Bronchial epithelial cell (primary cell): ENCODE measurements around the gene VRK1. TPM values are rescaled to one million over a fixed set of nuclear protein-coding genes. Genes with fewer than 3 reads are reported as not detected.
"Not testable (repeated sequence)": the region's sequence is repeated elsewhere in the genome, so short reads cannot be mapped to it uniquely, and the experiment has no call there.

Experiments used
- DNase-seq: peaks from one replicate; pipeline ENCODE4 v3.0.0-alpha.2; 2010; ENCODE audit warnings: low read depth
- FAIRE-seq: peaks from 2 replicates; lab custom pipeline; 2011; peaks lifted over from hg19 to GRCh38; lab: Jason Lieb, UNC
- H3K27me3 ChIP-seq: 2 replicates; pipeline ENCODE4 v1.5.1; 2011; ENCODE audit warnings: low read length; ENCODE audit not compliant: control insufficient read depth, insufficient read depth
- H3K36me3 ChIP-seq: 2 replicates; pipeline ENCODE4 v1.5.1; 2011; ENCODE audit warnings: low read length; ENCODE audit not compliant: control insufficient read depth, insufficient read depth
- H3K4me3 ChIP-seq: 2 replicates; pipeline ENCODE4 v1.5.1; 2011; ENCODE audit warnings: mild to moderate bottlenecking, low read depth, low read length, control low read depth
- CTCF ChIP-seq: IDR thresholded peaks from 2 replicates; pipeline ENCODE4 v1.5.1; 2011; ENCODE audit warnings: mild to moderate bottlenecking, moderate library complexity, low read length, control low read depth, inconsistent platforms; ENCODE audit not compliant: insufficient read depth, severe bottlenecking
- total RNA-seq: library from RNA; depleted of rRNA; stranded (reverse); fragments of >200 nt; gene quantifications from 2 replicates; pipeline ENCODE4 v1.2.1, GENCODE V29; 2014

VRK1 gene
- total RNA-seq, 1 donor from 2014 or later: 12.6 TPM

GRCh38 chr14:96863986-96864330 lies 66.8 kb downstream of the VRK1 start:
- Histone ChIP-seq H3K27me3 (no peaks in the 10 kb centered on the region), H3K4me3 (no peak overlapping the region), H3K36me3 (no peaks in the 10 kb centered on the region)
- no peak for TF ChIP-seq CTCF
- FAIRE-seq (no peak), DNase-seq (no peak)

DNA sequence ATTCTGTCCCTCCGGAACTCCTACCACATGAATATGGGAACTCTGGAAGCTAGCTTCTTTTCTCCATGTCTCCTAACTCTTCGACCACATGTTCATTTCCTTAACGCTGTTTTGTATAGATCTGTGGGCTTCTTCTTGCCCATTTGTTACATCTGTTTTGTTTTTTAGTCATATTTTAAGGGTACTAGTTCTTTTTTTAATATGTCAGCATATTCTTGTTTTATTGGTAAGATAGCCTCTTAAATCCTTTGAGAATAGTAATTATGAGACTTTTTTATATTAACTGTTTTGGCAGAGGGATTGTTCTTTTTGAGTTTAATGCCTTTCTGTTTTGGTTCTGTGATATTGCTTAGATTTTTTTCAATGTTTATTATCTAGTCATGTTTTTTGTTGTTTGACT lies 70.5 kb downstream of the VRK1 start:
- TF ChIP-seq CTCF: no peak
- no peaks in the 10 kb centered on the region for H3K36me3 ChIP-seq
- FAIRE-seq (no peak), DNase-seq (no peak)
- H3K27me3 ChIP-seq: no peaks in the 10 kb centered on the region
- H3K4me3 ChIP-seq: no peak overlapping the region

- DNase-seq: no peak
- Histone ChIP-seq H3K4me3 (no peak overlapping the region), H3K27me3 (no peaks in the 10 kb centered on the region), H3K36me3 (peaks cover 1% of the 10 kb centered on the region)
- FAIRE-seq: no peak
- TF ChIP-seq CTCF: no peak
Observed at GRCh38 chr14:96874127-96874526, 76.9 kb downstream of the VRK1 start.

DNA sequence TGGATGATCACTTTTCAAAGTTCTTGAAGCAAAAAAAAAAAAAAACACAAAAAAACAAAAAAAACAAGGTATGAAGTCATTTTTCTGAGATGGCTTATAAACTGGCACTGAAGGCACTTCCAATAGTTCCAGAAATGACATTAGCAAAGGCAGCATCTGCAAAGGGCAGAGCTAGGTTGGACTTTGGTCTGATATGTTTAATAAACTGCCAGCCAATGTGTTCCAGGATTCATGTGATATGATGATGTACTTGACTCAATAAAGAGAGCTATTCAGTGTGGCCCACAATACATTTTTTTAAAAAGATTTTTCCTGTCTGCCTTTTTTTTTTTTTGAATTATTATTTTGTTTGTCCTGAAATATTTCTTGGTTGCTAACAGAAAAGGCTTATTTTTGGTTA lies 79.6 kb downstream of the VRK1 start:
- no peaks in the 10 kb centered on the region for H3K27me3 ChIP-seq
- TF ChIP-seq CTCF: no peak
- H3K4me3 ChIP-seq: no peak overlapping the region
- DNase-seq: no peak
- no peak for FAIRE-seq
- peaks cover 1% of the 10 kb centered on the region for H3K36me3 ChIP-seq

DNA sequence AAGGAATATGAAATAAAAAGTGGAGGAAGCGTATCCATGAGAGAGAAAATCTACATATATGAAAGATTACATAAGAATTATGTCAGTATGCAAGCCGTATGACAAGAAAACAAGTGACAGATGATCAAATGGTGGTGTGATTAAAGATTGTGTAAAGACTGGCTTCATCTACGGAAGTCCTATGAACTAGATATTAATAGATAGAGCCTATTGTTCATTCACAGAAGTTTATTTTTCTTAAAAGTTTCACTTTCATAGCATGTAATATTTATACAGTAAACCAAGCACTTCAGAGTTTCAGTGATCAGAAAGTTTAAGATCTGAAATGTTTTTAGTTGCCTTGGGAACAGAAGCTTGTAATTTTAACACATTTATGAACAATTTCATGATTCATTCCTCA lies 84.5 kb downstream of the VRK1 start:
- DNase-seq: no peak
- TF ChIP-seq CTCF: no peak
- no peak overlapping the region for H3K4me3 ChIP-seq
- no peak for FAIRE-seq
- H3K27me3 ChIP-seq: no peaks in the 10 kb centered on the region
- H3K36me3 ChIP-seq: peaks cover 1% of the 10 kb centered on the region

DNA sequence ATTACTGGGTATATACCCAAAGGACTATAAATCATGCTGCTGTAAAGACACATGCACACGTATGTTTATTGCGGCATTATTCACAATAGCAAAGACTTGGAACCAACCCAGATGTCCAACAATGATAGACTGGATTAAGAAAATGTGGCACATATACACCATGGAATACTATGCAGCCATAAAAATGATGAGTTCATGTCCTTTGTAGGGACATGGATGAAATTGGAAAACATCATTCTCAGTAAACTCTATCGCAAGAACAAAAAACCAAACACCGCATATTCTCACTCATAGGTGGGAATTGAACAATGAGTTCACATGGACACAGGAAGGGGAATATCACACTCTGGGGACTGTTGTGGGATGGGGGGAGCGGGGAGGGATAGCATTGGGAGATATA lies 86.8 kb downstream of the VRK1 start:
- H3K36me3 ChIP-seq, DNase-seq, FAIRE-seq, H3K27me3 ChIP-seq, H3K4me3 ChIP-seq: not testable (repeated sequence)
